Activated CD8-positive, alpha-beta memory T cell treated with anti-CD3 and anti-CD28 coated beads for 24 hours (primary cell): ENCODE results near the gene HCRTR1.

ENCODE experiments used
- DNase-seq: peaks from one replicate; pipeline ENCODE4 v3.0.0-alpha.2; 2020

HCRTR1 gene

DNA sequence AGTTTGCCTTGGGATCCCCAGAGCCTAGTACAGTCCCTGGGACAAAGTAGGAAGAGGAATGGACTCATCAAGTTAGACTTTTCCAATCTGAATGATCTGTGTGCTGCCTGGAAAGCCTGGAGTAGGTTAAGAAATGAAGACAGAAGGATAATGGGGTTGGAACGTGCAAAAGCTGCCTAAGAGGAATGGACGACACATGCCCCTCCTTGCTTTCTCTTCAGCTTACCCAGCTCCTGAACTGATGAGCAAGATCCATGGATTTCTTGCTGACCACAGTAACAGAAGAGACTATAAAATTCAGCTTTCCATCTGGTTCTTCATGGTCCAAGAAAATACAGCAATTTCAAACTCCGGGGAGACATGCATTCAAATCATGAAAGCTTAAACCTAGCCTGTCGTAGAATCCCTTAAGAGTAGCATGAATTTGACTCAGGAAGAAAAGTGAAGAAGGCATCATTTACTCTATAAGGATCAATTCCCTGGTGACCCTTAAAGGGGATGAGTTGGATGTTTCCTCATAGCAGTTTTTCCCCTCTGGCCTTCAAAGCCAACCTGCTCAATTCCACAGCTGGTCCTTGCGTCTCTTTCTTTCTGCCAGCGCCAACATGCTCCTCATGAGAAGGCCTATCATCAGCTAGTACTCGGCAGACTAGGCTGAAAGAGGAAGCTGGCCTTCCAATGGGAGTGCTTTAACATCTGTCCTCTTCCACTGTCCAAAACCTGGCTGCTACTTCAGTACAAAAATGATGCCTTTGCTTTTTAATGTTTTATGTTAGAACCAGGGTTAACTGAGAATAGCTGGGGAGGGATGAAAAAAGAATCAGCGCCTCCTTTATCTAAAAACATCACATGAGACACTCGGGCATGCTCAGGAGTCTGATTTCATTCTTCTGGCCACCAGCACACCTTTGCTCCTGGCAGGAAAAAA, 32.9 kb downstream of the HCRTR1 start:
- DNase-seq: no peak

DNA sequence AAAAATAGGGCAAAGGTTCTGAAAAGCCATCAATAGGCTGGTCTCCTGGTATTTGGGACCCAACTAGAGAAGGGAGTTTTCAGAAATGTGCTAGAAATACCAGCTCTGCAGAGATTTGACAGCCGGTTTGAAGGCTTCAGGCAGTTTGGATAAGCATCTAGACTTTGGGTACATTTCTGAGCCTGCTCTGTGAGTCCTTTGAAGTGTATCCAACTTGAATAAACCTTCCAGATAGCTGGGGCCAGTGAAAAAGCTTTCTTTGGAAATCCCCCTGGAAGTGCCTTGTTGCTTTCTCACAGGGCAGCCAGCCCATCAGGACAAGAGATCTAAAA, 33.6 kb downstream of the HCRTR1 start:
- DNase-seq: no peak

DNA sequence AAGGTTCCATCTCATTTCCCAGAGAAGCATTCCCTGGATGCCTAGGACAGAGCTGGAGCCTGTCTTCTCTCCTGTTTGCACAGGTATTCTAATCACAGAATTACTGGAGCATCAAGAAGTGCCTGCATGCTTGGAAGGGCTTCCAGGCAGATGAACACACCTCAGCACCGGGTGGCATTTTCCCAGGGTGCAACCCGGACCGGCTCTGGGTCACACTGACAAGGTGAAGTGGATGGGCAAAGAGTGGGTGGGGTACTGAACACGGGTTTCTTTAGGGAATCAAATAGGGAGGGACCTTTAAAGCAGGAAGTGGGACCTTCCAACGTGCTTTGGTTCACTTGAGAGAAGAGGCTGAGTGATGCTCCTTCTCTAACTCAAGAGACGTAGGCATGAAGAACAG, 34.3 kb downstream of the HCRTR1 start:
- DNase-seq: no peak

DNA sequence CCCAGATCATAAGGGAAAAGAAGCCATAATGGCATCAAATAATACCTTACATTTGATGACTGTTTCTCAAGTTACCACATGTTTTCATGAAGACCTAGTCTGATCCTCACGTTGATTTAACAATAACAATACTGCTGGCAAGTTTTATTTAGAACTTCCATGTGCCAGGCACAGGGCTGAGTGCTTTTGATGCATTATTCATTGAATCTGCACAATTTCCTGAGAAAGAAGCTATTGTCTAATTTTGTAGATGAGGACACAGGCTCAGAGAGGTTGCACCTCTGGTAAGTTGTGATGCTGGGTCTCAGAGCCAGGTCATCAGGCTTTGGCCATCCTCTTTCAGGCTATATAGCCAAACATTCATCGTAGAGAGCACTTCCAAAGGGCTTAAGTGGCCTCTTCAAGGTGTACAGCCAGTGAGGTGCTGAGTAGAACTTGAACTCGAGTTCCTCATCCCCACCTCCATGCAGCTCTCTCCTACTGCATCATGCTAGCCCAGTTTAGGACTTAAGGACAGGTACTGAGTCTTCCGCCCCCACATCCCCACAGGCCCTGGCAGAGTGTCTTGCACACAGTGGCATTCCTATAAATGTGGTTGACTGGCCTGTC, 35.5 kb downstream of the HCRTR1 start:
- DNase-seq: no peak

DNA sequence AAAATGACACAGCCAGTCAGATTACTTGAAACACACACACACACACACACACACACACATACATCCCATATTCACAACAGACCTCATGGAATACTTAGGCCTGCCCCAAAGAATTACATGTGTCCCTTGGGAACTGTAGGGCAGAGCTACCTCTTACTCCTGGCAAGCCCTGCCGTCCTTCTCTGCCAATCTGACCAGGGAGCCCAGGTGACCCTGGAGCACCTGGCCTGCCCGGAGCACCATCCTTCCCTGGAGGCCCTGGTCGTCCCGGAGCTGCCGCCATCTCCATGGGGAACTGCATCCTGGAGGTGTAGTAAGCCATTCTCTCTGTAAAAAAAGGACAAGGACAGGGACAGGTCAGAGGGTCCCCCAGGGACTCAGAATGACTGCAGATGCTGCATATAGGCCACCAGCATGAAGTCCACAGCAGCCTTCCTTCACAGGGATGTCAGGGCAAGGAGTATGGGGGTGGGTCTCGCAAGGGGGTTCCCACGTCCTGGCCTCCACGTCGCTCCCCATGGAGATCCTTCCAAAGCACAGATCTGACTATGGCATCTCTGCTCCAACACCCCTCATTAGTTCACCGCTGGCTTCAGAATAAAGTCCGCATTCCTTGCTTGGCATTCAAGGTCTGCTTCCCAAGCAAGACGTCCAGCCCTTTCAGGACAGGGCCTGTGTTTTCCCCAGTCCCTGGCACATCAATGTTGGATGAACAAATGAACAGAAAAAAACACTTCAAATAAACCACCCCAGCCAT, 36.4 kb downstream of the HCRTR1 start:
- DNase-seq: no peak

DNA sequence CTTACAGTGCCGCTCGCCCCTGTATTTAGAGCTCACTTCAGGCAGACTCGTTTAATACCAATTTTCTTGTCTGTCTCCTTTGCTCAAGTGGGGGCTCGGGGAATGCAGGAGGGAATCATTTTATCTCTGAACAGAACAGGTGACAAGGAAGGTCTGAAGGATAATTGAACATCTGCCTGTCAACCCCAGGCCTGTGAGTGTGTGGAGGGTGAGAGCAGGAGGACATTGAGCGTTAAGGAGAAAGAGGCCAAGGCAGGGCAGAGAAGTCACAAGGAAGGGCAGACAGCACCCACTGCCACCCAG, 36.9 kb downstream of the HCRTR1 start:
- no peak for DNase-seq

DNA sequence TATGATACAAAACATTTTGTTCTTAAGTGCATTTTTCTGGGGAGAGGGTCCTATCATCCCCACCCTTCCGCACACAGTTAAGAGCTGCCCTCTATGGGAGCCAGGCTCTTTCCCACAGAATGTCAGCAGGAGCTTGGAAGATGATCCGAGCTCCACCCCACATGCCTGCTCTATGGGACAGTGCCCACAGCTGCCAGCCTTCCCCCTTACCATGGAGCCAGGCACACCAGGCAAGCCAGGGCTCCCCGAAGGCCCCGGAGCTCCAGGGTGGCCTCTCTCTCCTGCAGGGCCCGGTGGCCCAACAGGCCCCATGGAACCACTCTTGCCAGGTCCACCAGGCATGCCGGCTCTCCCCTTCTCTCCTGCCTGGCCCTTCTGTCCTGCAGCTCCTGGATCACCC, 37.6 kb downstream of the HCRTR1 start:
- no peak for DNase-seq

DNA sequence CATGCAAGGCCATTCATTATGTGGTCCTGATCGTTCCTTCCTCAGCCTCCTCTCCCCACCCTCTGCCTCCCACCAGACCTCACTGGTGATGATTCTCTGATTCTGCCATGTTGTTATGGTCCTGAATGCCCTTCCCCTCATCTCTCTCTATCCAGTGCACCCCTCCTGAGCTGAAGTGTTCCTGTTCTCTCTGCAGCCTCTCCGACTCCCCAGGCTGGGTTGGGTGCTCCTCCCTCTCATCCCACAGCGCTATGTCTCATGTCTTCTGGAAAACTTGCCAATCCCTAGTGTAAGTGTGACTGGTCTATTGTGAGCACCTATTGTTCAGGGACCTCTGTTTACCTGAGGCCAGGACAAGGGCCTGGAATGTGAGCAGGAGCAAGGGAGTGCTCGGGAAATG, 38.3 kb downstream of the HCRTR1 start:
- DNase-seq: no peak

DNA sequence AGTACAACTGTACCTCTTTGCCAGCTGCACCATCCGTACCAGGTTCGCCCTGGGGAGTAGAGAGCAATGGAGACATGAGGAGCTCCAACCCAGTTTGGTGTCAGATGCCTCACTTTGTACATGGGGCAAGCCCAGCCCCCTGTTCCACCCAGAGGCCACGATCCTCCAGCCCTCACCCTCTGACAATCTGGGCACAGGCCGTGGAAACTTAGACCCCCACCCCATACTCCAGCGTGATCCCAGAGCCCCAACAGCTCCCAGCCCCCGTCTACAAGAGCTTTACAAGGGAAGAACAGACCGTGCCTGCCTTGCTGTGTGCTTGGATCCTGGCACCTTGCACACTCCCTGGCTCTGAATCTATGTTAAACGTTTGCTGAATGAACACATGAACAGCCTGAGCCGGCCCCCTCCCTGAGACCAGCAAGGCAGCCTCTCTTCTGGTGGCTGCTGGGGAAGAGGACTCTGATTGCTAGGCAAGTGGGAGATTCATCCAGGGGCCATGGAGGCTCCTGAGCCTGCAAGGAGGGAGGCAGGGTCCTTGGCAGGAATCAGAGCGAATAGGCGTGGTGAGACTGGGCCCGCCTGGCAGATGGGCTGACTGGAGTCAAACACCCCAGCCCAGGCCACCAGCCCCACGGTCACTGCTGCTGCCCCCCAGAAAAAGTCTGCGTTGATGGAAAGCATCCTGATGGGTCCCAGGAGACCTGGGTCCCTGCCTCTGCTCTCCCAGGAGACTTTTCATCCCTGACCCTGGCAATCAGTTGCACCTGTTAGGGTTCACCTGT, 39.7 kb downstream of the HCRTR1 start:
- no peak for DNase-seq

DNA sequence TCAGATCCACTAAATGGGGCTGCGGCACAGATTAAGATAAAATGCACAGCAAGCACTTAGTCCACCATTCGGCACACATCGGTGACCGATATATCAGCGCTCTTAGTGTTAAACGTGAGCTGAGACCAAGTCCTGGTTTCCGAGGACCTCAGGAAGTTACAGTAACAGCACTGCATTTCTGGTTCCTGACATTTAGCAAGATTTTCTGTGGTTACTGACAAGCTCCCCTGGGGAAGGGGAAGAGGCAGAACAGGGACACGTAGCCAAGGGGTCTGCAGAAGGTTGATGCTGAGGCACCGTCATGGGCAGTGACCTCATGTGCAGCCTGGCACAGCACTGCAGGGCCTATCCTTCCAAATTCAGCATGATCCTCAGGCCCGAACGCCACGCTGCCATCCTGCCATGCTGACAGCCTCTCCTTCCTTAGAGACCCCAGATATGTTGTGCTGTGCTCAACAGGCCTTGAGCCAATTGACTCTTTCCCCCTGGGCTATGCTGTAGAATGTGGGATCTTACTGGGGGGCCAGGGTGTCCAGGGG, 40.6 kb downstream of the HCRTR1 start:
- DNase-seq: no peak

DNA sequence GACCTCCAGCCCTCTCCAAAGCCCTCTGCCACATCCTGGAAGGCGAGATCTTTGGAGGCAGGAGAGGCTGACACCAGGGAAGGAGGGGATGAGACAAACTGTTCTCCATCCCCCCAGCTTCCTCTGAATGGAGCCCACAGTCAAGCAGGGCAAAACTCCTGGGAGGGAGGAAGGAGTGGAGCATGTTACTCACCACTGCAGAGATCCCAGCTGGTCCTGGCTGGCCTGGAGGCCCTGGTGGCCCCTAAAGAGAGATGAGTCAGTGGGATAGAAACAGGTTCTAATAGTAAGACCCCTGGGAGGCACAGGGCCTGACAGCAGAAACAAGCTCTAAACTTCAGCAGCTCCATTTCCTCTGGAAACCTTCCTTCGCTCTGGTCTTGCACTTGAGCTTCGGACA, 41.2 kb downstream of the HCRTR1 start:
- DNase-seq: no peak

DNA sequence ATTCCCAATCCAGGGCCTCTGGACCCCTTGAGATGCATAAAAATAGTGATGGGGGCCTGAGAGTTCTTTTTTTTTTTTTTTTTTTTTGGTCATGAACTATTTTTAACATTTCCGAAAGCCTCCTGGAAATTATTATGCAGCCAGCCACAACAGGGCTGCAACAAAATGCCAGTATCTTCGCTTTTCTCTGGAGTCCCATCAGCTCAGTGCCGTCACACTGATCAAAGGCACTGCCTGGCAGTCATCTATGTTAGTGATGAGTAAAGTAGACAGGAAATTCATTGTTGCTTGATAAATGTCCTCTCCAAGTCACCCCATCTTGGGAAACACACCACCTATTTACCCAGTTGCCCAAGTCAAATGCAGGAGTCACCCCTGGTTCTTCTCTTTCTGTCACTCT, 42.4 kb downstream of the HCRTR1 start:
- DNase-seq: no peak

DNA sequence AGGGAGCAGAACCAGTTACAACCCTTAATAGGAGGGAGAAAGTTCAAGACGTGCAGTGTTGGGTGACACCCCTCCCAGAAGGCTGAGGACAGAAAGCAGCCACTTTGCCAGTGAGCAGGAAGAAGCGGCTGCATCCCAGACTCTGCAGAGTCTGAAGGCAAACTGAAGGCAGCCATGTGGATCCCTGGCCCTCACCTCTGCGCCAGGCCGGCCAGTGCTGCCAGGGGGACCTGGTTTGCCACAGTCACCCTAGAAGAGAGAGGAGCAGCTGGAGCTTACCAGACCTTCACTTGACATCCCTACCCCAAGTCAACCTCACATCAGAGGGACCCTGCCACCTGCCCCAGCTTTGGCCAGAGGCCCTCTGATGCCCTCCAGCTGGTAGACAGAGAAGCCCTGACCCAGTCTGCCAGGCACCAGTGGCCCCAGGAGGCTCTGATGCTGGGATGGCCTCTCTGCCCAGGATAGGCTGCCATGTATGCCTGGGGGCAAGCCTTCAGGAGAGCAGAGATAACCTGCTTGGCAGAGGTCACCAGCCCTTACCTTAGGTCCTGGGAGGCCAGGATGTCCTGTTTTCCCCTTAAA, 43.5 kb downstream of the HCRTR1 start:
- DNase-seq: no peak

DNA sequence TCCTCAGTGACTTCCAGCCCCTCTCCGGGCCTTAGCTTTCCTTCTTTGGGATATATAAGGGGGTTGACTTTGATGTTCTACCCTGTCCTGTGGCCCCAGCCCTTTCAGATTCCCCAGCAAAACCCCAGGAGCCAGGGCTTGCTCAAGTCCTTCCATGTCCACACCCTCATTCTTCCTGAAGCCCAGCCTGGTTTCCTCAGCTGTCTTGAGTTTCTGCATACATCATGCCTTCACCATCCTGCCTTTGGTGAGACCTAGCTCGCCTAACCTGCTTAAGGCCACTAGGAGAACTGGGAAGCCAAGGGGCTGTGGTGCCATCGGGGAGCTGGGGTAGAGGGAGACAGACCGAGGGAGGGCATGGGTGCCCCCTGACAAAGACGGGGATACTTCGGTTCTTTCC, 44.4 kb downstream of the HCRTR1 start:
- DNase-seq: no peak

DNA sequence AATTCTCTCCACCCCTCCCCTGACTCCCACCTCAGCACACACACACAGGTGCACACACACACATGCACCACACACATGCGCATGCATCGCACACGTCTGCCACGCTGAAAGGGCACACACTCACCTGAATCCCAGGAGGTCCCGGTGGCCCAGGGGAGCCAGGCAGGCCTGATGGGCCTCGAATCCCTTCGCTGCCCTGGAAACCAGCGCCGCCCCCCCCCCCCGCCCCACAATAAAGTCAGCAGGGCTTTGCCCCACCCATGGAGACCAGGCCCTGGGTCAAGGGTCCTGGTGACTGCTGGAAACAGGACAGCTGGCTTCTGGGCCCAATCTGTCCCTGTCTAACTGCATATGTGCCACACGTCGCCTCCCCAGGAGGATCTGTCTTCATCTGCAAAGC, 45.0 kb downstream of the HCRTR1 start:
- DNase-seq: no peak

DNA sequence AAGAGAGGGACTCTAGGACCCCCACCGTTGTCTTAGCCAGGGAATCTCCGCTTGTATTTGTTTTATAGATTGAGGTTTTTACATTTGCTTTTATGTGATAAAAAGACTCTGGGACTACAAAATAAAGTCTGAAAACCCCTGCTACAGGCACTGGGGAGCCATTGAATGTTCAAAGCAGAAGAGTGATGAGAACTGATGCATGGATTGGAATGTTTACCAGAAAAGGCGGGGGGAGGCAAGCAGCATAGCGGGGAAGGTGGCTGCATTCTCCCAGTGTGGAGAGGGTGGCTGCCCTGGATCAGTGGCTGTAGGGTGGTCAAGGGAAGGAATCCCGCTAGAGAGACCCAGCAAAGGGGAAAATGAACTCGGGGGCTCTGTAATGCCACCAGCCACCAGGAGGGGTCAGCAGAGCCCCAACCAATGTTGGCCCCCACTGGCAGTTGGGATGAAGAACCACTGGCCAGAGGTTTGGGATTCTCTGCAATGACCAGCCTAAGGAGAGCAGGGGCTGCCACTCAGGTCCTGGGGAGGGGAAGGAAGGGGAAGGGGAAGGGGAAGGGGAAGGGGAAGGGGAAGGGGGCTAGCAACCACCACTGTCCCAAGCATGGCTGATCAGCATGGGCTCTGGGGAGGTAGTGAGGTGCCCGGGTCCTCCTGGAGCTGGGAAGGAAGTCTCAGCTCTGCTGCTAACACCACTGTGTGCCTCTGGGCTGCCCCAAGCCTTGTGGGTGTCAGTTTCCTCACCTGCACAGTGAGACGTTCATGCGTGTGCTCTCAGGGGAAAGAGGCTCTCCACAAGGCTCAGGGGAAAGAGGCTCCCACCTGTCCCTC, 46.3 kb downstream of the HCRTR1 start:
- DNase-seq: peak; percentile 90

DNA sequence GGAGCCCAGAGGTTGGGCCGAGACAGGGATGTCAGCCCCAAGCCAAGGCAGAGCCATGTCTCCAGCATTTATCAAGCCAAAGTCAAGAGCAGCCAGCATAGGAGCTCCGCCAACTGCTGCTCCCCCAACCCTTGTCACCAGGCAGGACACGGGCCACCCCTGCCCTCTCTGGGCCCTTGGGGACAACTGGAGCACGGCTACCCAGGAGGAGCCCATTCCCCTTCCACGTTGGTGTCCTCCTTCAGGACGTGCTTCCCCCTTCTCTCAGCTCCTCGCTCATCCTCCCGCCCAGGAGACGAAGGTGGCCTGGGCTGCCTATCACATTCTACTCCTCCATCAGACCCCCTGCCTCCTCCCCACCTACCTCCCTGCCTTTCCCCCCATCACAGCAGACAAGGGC, 47.0 kb downstream of the HCRTR1 start:
- no peak for DNase-seq

DNA sequence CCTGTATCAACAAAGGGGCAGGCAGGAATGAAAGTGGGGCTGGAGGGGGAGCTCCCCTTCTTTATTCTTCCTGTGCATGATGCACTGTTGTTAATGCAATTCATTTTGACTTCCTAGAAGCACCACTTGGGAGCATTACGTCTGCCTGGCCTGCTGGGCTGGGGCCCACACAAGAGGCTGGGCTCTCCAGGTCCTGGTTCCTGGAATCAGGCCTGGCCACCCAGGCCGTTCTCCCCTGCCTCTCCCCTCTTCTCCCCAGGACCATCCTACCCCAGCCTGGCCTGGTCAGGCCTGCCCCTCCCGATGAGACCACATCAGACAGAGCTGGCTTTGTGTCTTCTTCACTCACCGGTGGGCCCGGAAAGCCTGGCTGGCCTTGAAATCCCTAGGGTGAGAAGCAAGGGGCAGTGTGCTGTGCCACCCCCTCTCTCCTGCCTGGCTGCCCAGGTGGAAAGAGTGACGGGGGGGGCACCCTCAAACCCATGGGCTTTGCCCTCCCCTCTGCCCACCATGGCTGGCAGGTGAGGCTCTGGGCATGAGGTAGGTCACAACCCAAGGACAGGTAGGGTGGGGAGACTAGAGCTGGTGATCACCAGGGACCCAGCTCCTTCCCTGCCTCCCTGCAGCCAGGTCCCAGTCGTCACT, 47.9 kb downstream of the HCRTR1 start:
- DNase-seq: no peak

DNA sequence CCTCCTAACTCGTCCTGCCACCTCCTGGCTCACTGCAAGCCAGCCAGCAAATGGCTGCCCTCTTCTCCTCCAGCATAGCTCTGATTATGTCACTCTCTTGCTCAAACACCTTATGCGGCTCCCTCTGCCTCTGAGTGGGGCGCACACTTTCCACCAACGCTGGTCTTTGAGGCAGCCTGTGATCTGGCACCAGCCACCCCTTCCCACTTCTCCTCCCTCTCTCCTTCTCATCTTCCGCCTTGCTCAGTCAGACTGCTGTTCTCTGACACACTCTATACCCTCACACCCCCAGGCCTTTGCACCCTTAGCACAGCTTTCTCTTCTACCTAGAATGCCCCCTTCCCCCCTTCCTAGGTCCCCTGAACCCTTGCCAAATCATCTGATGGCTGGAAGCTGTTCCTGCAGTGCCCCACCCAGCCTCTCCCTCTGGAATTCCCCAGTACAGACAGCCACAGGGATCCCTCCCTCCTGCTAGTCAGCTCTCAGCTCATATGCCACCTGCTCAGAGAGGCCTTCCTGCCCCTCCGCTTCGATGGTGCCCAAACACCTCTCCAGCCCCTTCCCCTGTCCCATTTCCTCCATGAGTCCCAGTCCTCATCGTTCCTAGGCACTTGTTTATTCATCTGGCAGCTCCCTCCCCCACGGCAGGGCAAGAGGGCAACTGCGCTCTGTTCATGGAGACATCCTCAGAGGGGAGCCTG, 48.9 kb downstream of the HCRTR1 start:
- no peak for DNase-seq

DNA sequence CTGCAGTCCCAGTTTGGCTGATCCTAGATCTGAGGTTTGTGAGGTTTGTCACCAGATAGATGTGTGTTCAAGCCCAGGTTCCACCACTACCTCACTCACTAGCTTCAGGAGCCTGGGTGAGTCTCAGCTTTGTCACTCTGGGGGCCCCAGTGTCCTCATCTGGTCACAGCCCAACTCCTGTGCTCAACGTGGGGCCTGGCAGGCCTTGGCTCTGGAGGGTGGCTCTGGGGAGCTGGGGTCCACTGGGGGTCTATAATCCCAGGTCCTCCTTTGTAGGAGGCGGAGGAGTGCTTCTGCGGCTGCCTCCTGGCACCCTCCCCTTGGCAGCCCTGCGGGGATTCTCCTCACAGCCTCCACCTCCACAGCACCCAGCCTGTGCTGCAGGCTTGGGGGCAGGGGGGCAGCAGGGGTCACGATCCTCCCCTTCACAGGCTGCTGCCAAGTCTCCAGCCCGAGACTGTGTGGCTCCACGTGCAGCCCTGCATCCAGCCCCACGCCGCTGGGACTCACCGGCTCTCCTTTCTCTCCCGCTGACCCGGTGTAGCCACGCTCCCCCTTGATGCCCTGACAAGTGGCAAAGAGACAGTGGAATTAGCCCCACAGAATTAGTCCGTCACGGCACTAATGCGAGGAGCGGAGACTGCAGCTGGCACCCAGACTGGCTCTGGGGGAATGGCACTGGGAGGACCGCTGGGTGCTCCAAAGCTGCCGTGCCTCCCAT, 49.7 kb downstream of the HCRTR1 start:
- no peak for DNase-seq
